PC-3 (cell line): ENCODE measurements around the gene CRYBB3. TPM values are rescaled to one million over a fixed set of nuclear protein-coding genes. Genes with fewer than 3 reads are reported as not detected.

ENCODE experiments used
- ATAC-seq: fragments of 200-7000 bp; cut with Tn5 transposase; 2 replicates; pipeline ENCODE4 v1.9.1; 2020; ENCODE audit warnings: mild to moderate bottlenecking, moderate library complexity
- Bru-seq: library from RNA; stranded (reverse); fragments of 400-500 nt; gene quantifications from one replicate; lab custom pipeline; 2021; lab: Mats Ljungman, UMichigan
- BruChase-seq, 2 experiments: library from RNA; stranded (reverse); fragments of 400-500 nt; gene quantifications; one replicate each; lab custom pipeline; 2021; lab: Mats Ljungman, UMichigan
- BruUV-seq: library from RNA; stranded (reverse); fragments of 400-500 nt; replicated peaks from 2 replicates; lab custom pipeline; 2021; lab: Mats Ljungman, UMichigan
- CTCF ChIA-PET: fragments of 300-600 bp; sonication (Branson Sonifier 250); formaldehyde crosslinking; loops from one replicate; lab custom pipeline; 2022; ENCODE audit warnings: antibody characterized with exemption; lab: Charles Lee
- POLR2A ChIA-PET: fragments of 300-600 bp; sonication (Branson Sonifier 250); formaldehyde crosslinking; loops from one replicate; lab custom pipeline; 2022; ENCODE audit warnings: antibody characterized with exemption; ENCODE audit not compliant: unreplicated experiment; lab: Charles Lee
- DNase-seq: peaks from one replicate; pipeline ENCODE4 v3.0.0-alpha.2; 2015
- H2AFZ ChIP-seq: fragments of 300-600 bp; sonication (generic); 2 replicates; pipeline ENCODE4 v1.6.0; 2016; ENCODE audit warnings: antibody characterized with exemption, low read length
- H3F3A ChIP-seq: fragments of 300-600 bp; sonication (generic); one replicate; pipeline ENCODE4 v1.6.0; 2017; ENCODE audit warnings: antibody characterized with exemption, low read length, control low read depth, mild to moderate bottlenecking; ENCODE audit not compliant: unreplicated experiment
- H3K27ac ChIP-seq: fragments of 300-600 bp; sonication (generic); 2 replicates; pipeline ENCODE4 v1.5.1; 2016; ENCODE audit warnings: mild to moderate bottlenecking, low read length
- H3K27me3 ChIP-seq: fragments of 300-600 bp; sonication (generic); 2 replicates; pipeline ENCODE4 v1.6.1; 2016; ENCODE audit warnings: low read length, mixed read lengths
- H3K36me3 ChIP-seq: fragments of 300-600 bp; sonication (generic); 2 replicates; pipeline ENCODE4 v1.6.1; 2016; ENCODE audit warnings: low read depth, mixed run types, low read length, mixed read lengths
- H3K4me1 ChIP-seq: fragments of 300-600 bp; sonication (generic); 2 replicates; pipeline ENCODE4 v1.5.1; 2016; ENCODE audit warnings: low read length; ENCODE audit not compliant: insufficient read depth
- H3K4me2 ChIP-seq: fragments of 300-600 bp; sonication (generic); 2 replicates; pipeline ENCODE4 v1.6.0; 2016; ENCODE audit warnings: low read length
- H3K4me3 ChIP-seq: fragments of 300-600 bp; sonication (generic); 2 replicates; pipeline ENCODE4 v1.5.1; 2016; ENCODE audit warnings: mild to moderate bottlenecking, low read length, mixed read lengths
- H3K79me2 ChIP-seq: fragments of 300-600 bp; sonication (generic); 2 replicates; pipeline ENCODE4 v1.6.1; 2017; ENCODE audit warnings: low read length, mixed read lengths
- H3K9ac ChIP-seq: fragments of 300-600 bp; sonication (generic); 2 replicates; pipeline ENCODE4 v1.6.0; 2016; ENCODE audit warnings: mild to moderate bottlenecking, low read length
- H3K9me2 ChIP-seq: fragments of 300-600 bp; sonication (generic); replicated peaks from 2 replicates; pipeline ENCODE4 v1.6.1; 2016; ENCODE audit warnings: mixed run types, low read length, mixed read lengths
- H3K9me3 ChIP-seq: fragments of 300-600 bp; sonication (generic); 2 replicates; pipeline ENCODE4 v1.6.1; 2016; ENCODE audit warnings: low read length, mixed read lengths
- H4K20me1 ChIP-seq: fragments of 300-600 bp; sonication (generic); 2 replicates; pipeline ENCODE4 v1.6.1; 2016; ENCODE audit warnings: low read length, mixed read lengths
- CTCF ChIP-seq: fragments of 300-600 bp; sonication (generic); conservative IDR thresholded peaks from 2 replicates; pipeline ENCODE4 v1.5.1; 2017; ENCODE audit warnings: antibody characterized with exemption, low read depth, mild to moderate bottlenecking, low read length
- EZH2 ChIP-seq: fragments of 300-600 bp; sonication (generic); IDR thresholded peaks from one replicate; pipeline ENCODE4 v1.6.1; 2017; ENCODE audit warnings: antibody characterized with exemption, mild to moderate bottlenecking, low read length; ENCODE audit not compliant: unreplicated experiment
- EZH2phosphoT487 ChIP-seq: fragments of 300-600 bp; sonication (generic); IDR thresholded peaks from 2 replicates; pipeline ENCODE4 v1.6.1; 2018; ENCODE audit warnings: mild to moderate bottlenecking, antibody characterized with exemption, low read length, borderline replicate concordance
- intact Hi-C: fragments of 100-400 bp; cut with micrococcal nuclease; formaldehyde crosslinking; loops from 2 replicates; pipeline ENCODE4 v1.9.0; 2023
- long read RNA-seq: library from polyadenylated mRNA; unstranded; transcript quantifications from one replicate; pipeline ENCODE4 v2.0.0, GENCODE V29; 2021; ENCODE audit not compliant: unreplicated experiment
- total RNA-seq: library from RNA; depleted of rRNA; stranded (reverse); fragments of >200 nt; gene quantifications from 2 replicates; pipeline ENCODE4 v1.2.3, GENCODE V29; 2014; rRNA removed

The CRYBB3 gene
- total RNA-seq: 1.2 TPM in 1 of 2 replicates, not detected in the other
- Bru-seq, nascent RNA: percentile 60 among the genes with signal in this experiment
- percentile 67 among the genes with signal in this experiment for BruChase-seq, experiment 1, labeled RNA remaining after a 6-hour chase
- percentile 70 among the genes with signal in this experiment for BruChase-seq, experiment 2, labeled RNA remaining after a 2-hour chase
- long read RNA-seq: 0 reads

- CTCF ChIA-PET: no interaction called here
- H3K9me3 ChIP-seq: no peaks in the 10 kb centered on the region
- no peaks in the 10 kb centered on the region for H3K9me2 ChIP-seq
- no TSS peak for BruUV-seq
- no peak within 1 kb of the TSS for H3K4me2 ChIP-seq
- no peak within 1 kb of the TSS for H2AFZ ChIP-seq
- H3K27ac ChIP-seq: no peak within 1 kb of the TSS
- no peak for ATAC-seq
- no peaks in the 10 kb centered on the region for H3K27me3 ChIP-seq
- no peak for TF ChIP-seq EZH2phosphoT487
- no peak for TF ChIP-seq CTCF
- TF ChIP-seq EZH2: no peak
- intact Hi-C loops: no loop called here
- H4K20me1 ChIP-seq: no peaks in the 10 kb centered on the region
- H3F3A ChIP-seq: no peaks in the 10 kb centered on the region
- H3K79me2 ChIP-seq: no peaks in the 10 kb centered on the region
- H3K36me3 ChIP-seq: no peaks in the 10 kb centered on the region
- H3K4me1 ChIP-seq: no peaks in the 10 kb centered on the region
- no peak within 1 kb of the TSS for H3K4me3 ChIP-seq
- DNase-seq: no peak
- H3K9ac ChIP-seq: no peak within 1 kb of the TSS
- POLR2A ChIA-PET: no interaction called here
Measured at GRCh38 chr22:25199731-25200520, at the start of gene CRYBB3. Gene CRYBB3 (plus strand): TSS chr22:25199858. CDS start chr22:25201397, 1,539 bp downstream.

- Histone ChIP-seq H3K79me2 (no peaks in the 10 kb centered on the region), H2AFZ (no peak overlapping the region), H3K9me3 (no peaks in the 10 kb centered on the region), H3K4me3 (no peak overlapping the region), H3K9me2 (no peaks in the 10 kb centered on the region), H3K27ac (no peak overlapping the region), H3K4me2 (no peak overlapping the region), H4K20me1 (no peaks in the 10 kb centered on the region), H3K4me1 (peaks cover 15% of the 10 kb centered on the region), H3K9ac (no peak overlapping the region), H3K36me3 (no peaks in the 10 kb centered on the region), H3K27me3 (no peaks in the 10 kb centered on the region), H3F3A (no peaks in the 10 kb centered on the region)
- ATAC-seq (peak; percentile 89), DNase-seq (peak; percentile 69)
- CTCF ChIA-PET: no interaction called here
- intact Hi-C loops: no loop called here
- POLR2A ChIA-PET: no interaction called here
- BruUV-seq: no TSS peak
- TF ChIP-seq EZH2 (no peak), EZH2phosphoT487 (no peak), CTCF (no peak)
Measured at GRCh38 chr22:25153961-25154666, 45.5 kb upstream of the CRYBB3 start.
